ENCODE results near the gene HDAC11.

Gene HDAC11

GRCh38 chr3:13545952-13546454 lies 65.9 kb downstream of the HDAC11 start:
- DNase-seq, result no peak

GRCh38 chr3:13546667-13547171 lies 66.6 kb downstream of the HDAC11 start:
- no peak for DNase-seq

- DNase-seq, result no peak
Observed at GRCh38 chr3:13547591-13548371, 67.7 kb downstream of the HDAC11 start.

- DNase-seq, result no peak
Observed at GRCh38 chr3:13548696-13549622, 68.9 kb downstream of the HDAC11 start, which contains the start of gene FBLN2. FBLN2 (plus strand) TSS chr3:13549125; CDS start chr3:13570356, 21,231 bp downstream.

GRCh38 chr3:13549623-13550422 lies 69.7 kb downstream of the HDAC11 start:
- DNase-seq, result no peak

- peak in 1 of 2 experiments; percentile 27 for DNase-seq
Observed at GRCh38 chr3:13550423-13550690, 70.3 kb downstream of the HDAC11 start.

- no peak for DNase-seq
Observed at GRCh38 chr3:13550791-13551360, 70.8 kb downstream of the HDAC11 start.

- DNase-seq, result no peak
Observed at GRCh38 chr3:13552857-13553652, 72.9 kb downstream of the HDAC11 start.

GRCh38 chr3:13553686-13554085 lies 73.6 kb downstream of the HDAC11 start:
- DNase-seq, result no peak

- DNase-seq, result no peak
Observed at GRCh38 chr3:13555753-13556152, 75.6 kb downstream of the HDAC11 start.
